CD4-positive, alpha-beta memory T cell (primary cell): Measurements from ENCODE around the gene NLGN2. TPM values are rescaled to one million over a fixed set of nuclear protein-coding genes. Genes with fewer than 3 reads are reported as not detected.
A peak's percentile ranks its signal among the peaks of the same experiment; 100 is the strongest.

Experiments
- CTCF ChIA-PET: fragments of 350-600 bp; sonication (Branson Sonifier 250); formaldehyde crosslinking; loops from one replicate; lab custom pipeline; 2021; ENCODE audit warnings: inconsistent platforms; ENCODE audit not compliant: partially characterized antibody; lab: Charles Lee
- POLR2A ChIA-PET: fragments of 350-600 bp; sonication (Branson Sonifier 250); formaldehyde crosslinking; loops from one replicate; lab custom pipeline; 2021; ENCODE audit not compliant: partially characterized antibody; lab: Charles Lee
- DNase-seq, 5 donors: peaks; one replicate each; pipeline versions ENCODE4 v3.0.0 to v3.0.0-alpha.2; 2020 to 2022; ENCODE audit warnings: mixed read lengths in 1 of 5
- H3K27ac ChIP-seq: one replicate; pipeline ENCODE4 v1.7.0; 2013; ENCODE audit warnings: low read depth, low read length
- H3K27me3 ChIP-seq: 2 replicates; pipeline ENCODE4 v1.7.0; 2013; ENCODE audit warnings: mild to moderate bottlenecking, low read length, moderate library complexity; ENCODE audit not compliant: insufficient read depth
- H3K36me3 ChIP-seq: 2 replicates; pipeline ENCODE4 v1.7.0; 2013; ENCODE audit warnings: mild to moderate bottlenecking, low read length, moderate library complexity; ENCODE audit not compliant: insufficient read depth
- H3K4me1 ChIP-seq: 2 replicates; pipeline ENCODE4 v1.7.0; 2013; ENCODE audit warnings: mild to moderate bottlenecking, low read length, moderate library complexity; ENCODE audit not compliant: insufficient read depth
- H3K4me3 ChIP-seq, 2 donors: one replicate each; pipeline ENCODE4 v1.7.0; 2013; ENCODE audit warnings: low read length in 2 of 2, mild to moderate bottlenecking in 1 of 2
- H3K9me3 ChIP-seq, 2 donors: one replicate each; pipeline ENCODE4 v1.7.0; 2013; ENCODE audit warnings: low read length in 2 of 2, control low read depth in 1 of 2; ENCODE audit not compliant: control insufficient read depth in 1 of 2
- H3K27ac Mint-ChIP-seq, 7 donors: one replicate each; pipeline ENCODE4 v1.8.0; 2020 to 2021; ENCODE audit warnings: mixed read lengths in 7 of 7, mild to moderate bottlenecking in 6 of 7, inconsistent platforms in 3 of 7, moderate library complexity in 3 of 7
- H3K27me3 Mint-ChIP-seq, 2 donors: one replicate each; pipeline ENCODE4 v1.8.0; 2020 to 2021; ENCODE audit warnings: mixed read lengths in 2 of 2
- H3K36me3 Mint-ChIP-seq, 2 donors: one replicate each; pipeline ENCODE4 v1.8.0; 2020 to 2021; ENCODE audit warnings: mixed read lengths in 2 of 2, inconsistent platforms in 1 of 2, mild to moderate bottlenecking in 1 of 2
- H3K4me1 Mint-ChIP-seq, 4 donors: one replicate each; pipeline ENCODE4 v1.8.0; 2020 to 2021; ENCODE audit warnings: mixed read lengths in 4 of 4, mild to moderate bottlenecking in 1 of 4
- H3K4me3 Mint-ChIP-seq, 8 donors: one replicate each; pipeline ENCODE4 v1.8.0; 2020 to 2021; ENCODE audit warnings: mixed read lengths in 8 of 8, mild to moderate bottlenecking in 7 of 8, moderate library complexity in 6 of 8, inconsistent platforms in 3 of 8
- H3K9me3 Mint-ChIP-seq, 8 donors: one replicate each; pipeline ENCODE4 v1.8.0; 2020 to 2021; ENCODE audit warnings: mixed read lengths in 8 of 8, mild to moderate bottlenecking in 5 of 8, inconsistent platforms in 3 of 8, moderate library complexity in 1 of 8
- intact Hi-C: fragments of 100-400 bp; cut with micrococcal nuclease; formaldehyde crosslinking; loops from one replicate; pipeline ENCODE4 v1.15.1; 2023
- polyA plus RNA-seq, 2 donors: library from polyadenylated mRNA; unstranded; fragments of 300-500 nt; fragmentation: Illumina TruSeq; gene quantifications; one replicate each; pipeline ENCODE4 v1.2.3, GENCODE V29; 2021
- total RNA-seq, 2 experiments: library from RNA; stranded (reverse); gene quantifications; one replicate each; pipeline ENCODE4 v1.2.3, GENCODE V29; 2021

NLGN2 gene
- total and polyA plus RNA-seq, 4 experiments from 2014 or later = 0.08 to 9.8 (median 8.8) TPM; not detected in 1

DNA sequence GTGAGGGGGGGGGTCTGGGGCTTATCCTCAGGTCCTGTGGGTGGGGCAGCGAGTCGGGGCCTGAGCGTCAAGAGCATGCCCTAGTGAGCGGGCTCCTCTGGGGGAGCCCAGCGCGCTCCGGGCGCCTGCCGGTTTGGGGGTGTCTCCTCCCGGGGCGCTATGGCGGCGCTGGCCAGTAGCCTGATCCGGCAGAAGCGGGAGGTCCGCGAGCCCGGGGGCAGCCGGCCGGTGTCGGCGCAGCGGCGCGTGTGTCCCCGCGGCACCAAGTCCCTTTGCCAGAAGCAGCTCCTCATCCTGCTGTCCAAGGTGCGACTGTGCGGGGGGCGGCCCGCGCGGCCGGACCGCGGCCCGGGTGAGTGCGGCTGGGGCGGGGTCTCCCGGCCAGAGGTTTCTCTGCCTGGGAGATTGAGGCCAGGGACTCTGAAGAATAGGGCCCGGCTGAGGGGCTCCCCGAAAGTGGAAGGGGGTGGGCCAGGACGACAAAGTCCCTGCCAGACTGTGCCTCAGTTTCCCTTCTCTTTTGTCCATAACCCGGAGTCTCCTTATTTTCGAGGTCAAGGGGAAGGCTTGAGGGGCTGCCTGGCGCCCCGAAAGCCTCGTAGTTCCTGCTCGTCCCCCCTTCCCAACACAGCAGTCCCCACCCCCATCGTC lies 31.9 kb downstream of the NLGN2 start, which contains the start of gene FGF11:
Gene FGF11 (plus strand): TSS at position 51 of the 651 bp plus-strand sequence. CDS start 109 bp downstream, at position 160.
- H3K9me3 Mint-ChIP-seq = no peaks in the 10 kb centered on the region
- peak within 1 kb of the TSS in 6 of 7 donors; percentile 36 to 98 (median 69) for H3K27ac Mint-ChIP-seq
- H3K4me3 Mint-ChIP-seq = peak within 1 kb of the TSS; percentile 57 to 91 (median 74)
- H3K27ac ChIP-seq = no peak within 1 kb of the TSS
- peaks cover 27 to 39% of the 10 kb centered on the region in 2 donors for H3K27me3 Mint-ChIP-seq
- ChIA-PET POLR2A (interaction anchor here (0.8 to 9.3 kb wide), 7 partner anchors 16 to 150 kb away, joined by 3 to 176 read pairs (median 4); partner anchors contain the start of genes ACAP1, MPDU1, POLR2A and SLC35G6), CTCF (interaction anchor here (0.7 to 5.4 kb wide), 4 partner anchors 14 to 121 kb away, joined by 3 to 88 read pairs (median 8); partner anchors contain the start of genes KCTD11 and TMEM95)
- peak in 1 of 5 donors; percentile 33 for DNase-seq
- peaks cover 47% of the 10 kb centered on the region for H3K4me1 ChIP-seq
- peaks cover 35% of the 10 kb centered on the region for H3K27me3 ChIP-seq
- peak within 1 kb of the TSS in 1 of 2 donors; percentile 41 for H3K4me3 ChIP-seq
- H3K36me3 ChIP-seq = no peaks in the 10 kb centered on the region
- H3K9me3 ChIP-seq = no peaks in the 10 kb centered on the region
- intact Hi-C loops = no loop called here
- H3K36me3 Mint-ChIP-seq = peaks cover 5 to 9% of the 10 kb centered on the region in 2 donors
- peaks cover 25 to 56% (median 38%) of the 10 kb centered on the region in 4 donors for H3K4me1 Mint-ChIP-seq

DNA sequence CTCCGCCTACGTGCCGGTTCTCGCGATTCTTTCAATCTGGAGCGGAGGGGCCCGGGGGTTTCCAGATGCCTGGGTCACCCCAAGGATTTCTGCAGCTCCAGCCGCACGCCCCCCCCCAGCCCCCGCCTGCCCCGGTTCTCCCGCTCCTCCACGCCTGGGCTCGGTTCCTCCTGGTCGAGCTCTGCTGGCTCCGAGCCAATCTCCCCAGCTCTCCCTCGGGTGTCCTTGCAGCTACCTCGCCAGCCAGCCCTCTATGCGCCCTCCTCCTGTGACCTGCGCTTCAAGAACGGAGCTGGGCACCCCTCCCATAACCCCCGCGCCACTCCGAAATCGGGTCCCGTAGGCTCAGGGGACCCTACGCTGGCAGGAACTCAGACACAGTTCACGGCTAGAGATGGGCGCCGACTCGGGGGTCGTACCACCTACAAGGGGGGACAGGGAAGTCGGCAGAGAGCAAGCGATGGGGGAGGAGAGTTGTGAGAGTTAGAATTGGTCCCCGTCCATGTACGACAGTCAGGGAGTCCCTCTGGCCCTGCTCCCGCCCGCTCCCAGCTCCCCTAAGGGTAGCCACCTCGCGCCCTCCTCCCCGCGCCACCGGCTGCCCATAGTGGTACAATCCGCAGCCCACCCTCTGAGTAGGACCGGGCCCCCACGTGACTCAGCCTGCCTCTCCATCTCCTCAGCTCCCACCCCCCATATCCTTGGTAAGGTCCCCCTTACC lies 32.6 kb downstream of the NLGN2 start:
- peak overlapping the region in 4 of 7 donors; percentile 13 to 81 (median 58) for H3K27ac Mint-ChIP-seq
- no peaks in the 10 kb centered on the region for H3K9me3 ChIP-seq
- H3K27ac ChIP-seq = no peak overlapping the region
- POLR2A ChIA-PET = interaction anchor here (0.8 to 9.3 kb wide), 8 partner anchors 16 to 149 kb away, joined by 3 to 176 read pairs (median 6); partner anchors contain the start of genes ACAP1, MPDU1, POLR2A and SENP3
- H3K27me3 ChIP-seq = peaks cover 38% of the 10 kb centered on the region
- H3K36me3 Mint-ChIP-seq = peaks cover 5 to 7% of the 10 kb centered on the region in 2 donors
- H3K27me3 Mint-ChIP-seq = peaks cover 27 to 43% of the 10 kb centered on the region in 2 donors
- H3K4me3 ChIP-seq = peak overlapping the region in 1 of 2 donors; percentile 41
- H3K36me3 ChIP-seq = no peaks in the 10 kb centered on the region
- peak in 4 of 5 donors; percentile 19 to 54 (median 24) for DNase-seq
- H3K4me1 ChIP-seq = peaks cover 51% of the 10 kb centered on the region
- H3K4me1 Mint-ChIP-seq = peaks cover 23 to 56% (median 36%) of the 10 kb centered on the region in 4 donors
- CTCF ChIA-PET = interaction anchor here (0.7 to 5.4 kb wide), 6 partner anchors 14 to 121 kb away, joined by 3 to 88 read pairs (median 6); partner anchors contain the start of genes KCTD11, SENP3 and TMEM95
- intact Hi-C loops = no loop called here
- H3K4me3 Mint-ChIP-seq = peak overlapping the region; percentile 48 to 91 (median 72)
- no peaks in the 10 kb centered on the region for H3K9me3 Mint-ChIP-seq

DNA sequence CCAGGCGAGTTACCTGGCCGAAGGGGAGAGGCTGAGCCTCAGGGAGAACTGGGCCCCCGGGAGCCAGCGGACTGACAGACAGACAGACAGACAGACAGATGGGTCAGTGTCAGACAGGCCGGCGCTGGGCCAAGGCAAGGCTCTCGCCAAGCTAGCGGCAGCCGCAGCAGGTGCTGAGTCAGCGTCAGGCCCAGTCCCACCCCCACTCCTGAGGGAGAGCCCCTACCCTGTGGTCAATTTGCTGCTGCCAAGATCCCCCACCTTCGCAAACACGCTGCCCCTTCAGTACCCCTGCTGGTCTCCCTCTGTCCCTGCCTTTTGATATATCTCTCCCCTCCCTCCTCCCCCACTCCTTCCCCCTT lies 33.2 kb downstream of the NLGN2 start:
- H3K4me3 Mint-ChIP-seq = peak overlapping the region in 1 of 8 donors; percentile 75

DNA sequence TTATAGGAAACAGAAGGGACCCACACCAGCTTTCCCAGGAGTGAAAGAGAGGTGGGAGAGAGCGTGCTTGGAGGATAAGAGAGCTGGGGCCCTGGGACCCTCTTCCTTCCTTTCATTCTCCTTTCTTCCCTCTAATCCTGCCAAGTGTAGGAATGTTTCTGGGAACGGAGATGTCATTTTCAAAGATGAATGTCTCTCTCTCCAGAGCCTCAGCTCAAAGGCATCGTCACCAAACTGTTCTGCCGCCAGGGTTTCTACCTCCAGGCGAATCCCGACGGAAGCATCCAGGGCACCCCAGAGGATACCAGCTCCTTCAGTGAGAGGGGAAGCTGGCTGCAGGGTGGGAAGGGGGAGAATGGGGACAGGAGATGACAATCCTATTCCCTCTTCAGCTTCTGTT lies 33.6 kb downstream of the NLGN2 start:
- H3K4me1 Mint-ChIP-seq = peaks cover 26 to 56% (median 40%) of the 10 kb centered on the region in 4 donors
- H3K9me3 Mint-ChIP-seq = no peaks in the 10 kb centered on the region
- Histone ChIP-seq H3K27me3 (peaks cover 48% of the 10 kb centered on the region), H3K36me3 (no peaks in the 10 kb centered on the region), H3K9me3 (no peaks in the 10 kb centered on the region), H3K4me3 (no peak overlapping the region), H3K4me1 (peaks cover 55% of the 10 kb centered on the region), H3K27ac (no peak overlapping the region)
- H3K27ac Mint-ChIP-seq = peak overlapping the region in 1 of 7 donors; percentile 30
- H3K4me3 Mint-ChIP-seq = peak overlapping the region in 1 of 8 donors; percentile 52
- peak in 1 of 5 donors; percentile 7 for DNase-seq
- peaks cover 2 to 5% of the 10 kb centered on the region in 2 donors for H3K36me3 Mint-ChIP-seq
- ChIA-PET CTCF (interaction anchor here (0.8 to 2.9 kb wide), 6 partner anchors 13 to 120 kb away, joined by 3 to 11 read pairs (median 4); partner anchors contain the start of genes NEURL4 and SENP3), POLR2A (interaction anchor here (0.7 to 9.3 kb wide), 6 partner anchors 15 to 120 kb away, joined by 3 to 176 read pairs (median 48); partner anchors contain the start of genes ACAP1, POLR2A, SENP3 and SLC35G6)
- intact Hi-C loops = no loop called here
- H3K27me3 Mint-ChIP-seq = peaks cover 35 to 51% of the 10 kb centered on the region in 2 donors

More for the DNA sequence above, 33.2 kb downstream of the NLGN2 start:
- Mint-ChIP-seq H3K9me3 (no peaks in the 10 kb centered on the region), H3K36me3 (peaks cover 4 to 5% of the 10 kb centered on the region in 2 donors), H3K4me1 (peaks cover 25 to 56% (median 40%) of the 10 kb centered on the region in 4 donors), H3K27me3 (peaks cover 33 to 49% of the 10 kb centered on the region in 2 donors), H3K27ac (no peak overlapping the region)
- peak in 1 of 5 donors; percentile 43 for DNase-seq
- Histone ChIP-seq H3K36me3 (no peaks in the 10 kb centered on the region), H3K4me1 (peaks cover 55% of the 10 kb centered on the region), H3K4me3 (no peak overlapping the region), H3K27me3 (peaks cover 44% of the 10 kb centered on the region), H3K9me3 (no peaks in the 10 kb centered on the region), H3K27ac (no peak overlapping the region)
- ChIA-PET CTCF (interaction anchor here (0.8 to 2.9 kb wide), 6 partner anchors 13 to 120 kb away, joined by 3 to 11 read pairs (median 4); partner anchors contain the start of genes NEURL4 and SENP3), POLR2A (interaction anchor here (0.8 to 9.3 kb wide), 6 partner anchors 15 to 120 kb away, joined by 3 to 176 read pairs (median 48); partner anchors contain the start of genes ACAP1, POLR2A, SENP3 and SLC35G6)
- intact Hi-C loops = no loop called here

DNA sequence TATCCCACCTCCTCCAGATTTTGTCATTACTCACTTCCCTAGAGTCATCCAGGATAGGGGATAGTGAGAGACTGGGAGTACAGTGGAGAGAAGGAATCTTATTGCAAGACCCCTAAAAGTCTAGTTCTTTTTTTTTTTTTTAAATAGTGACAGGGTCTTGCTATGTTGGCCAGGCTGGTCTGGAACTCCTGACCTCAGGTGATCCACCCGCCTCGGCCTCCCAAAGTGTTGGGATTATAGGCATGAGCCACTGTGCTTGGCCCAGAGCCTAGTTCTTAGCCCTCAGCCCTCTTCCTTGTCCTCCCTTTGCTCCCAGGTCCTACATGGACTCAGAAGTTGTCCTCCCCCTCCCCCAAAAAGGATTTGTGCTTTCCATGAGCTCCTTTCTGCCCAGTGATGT lies 34.5 kb downstream of the NLGN2 start:
- peaks cover 55% of the 10 kb centered on the region for H3K4me1 ChIP-seq
- no peaks in the 10 kb centered on the region for H3K36me3 ChIP-seq
- DNase-seq = no peak
- H3K27ac ChIP-seq = no peak overlapping the region
- H3K9me3 Mint-ChIP-seq = no peaks in the 10 kb centered on the region
- H3K27me3 ChIP-seq = peaks cover 56% of the 10 kb centered on the region
- peaks cover 36 to 54% of the 10 kb centered on the region in 2 donors for H3K27me3 Mint-ChIP-seq
- H3K4me3 Mint-ChIP-seq = peak overlapping the region in 2 of 8 donors; percentile 17 to 30
- H3K9me3 ChIP-seq = no peaks in the 10 kb centered on the region
- H3K4me3 ChIP-seq = no peak overlapping the region
- intact Hi-C loops = no loop called here
- peak overlapping the region in 1 of 7 donors; percentile 30 for H3K27ac Mint-ChIP-seq
- H3K4me1 Mint-ChIP-seq = peaks cover 24 to 51% (median 40%) of the 10 kb centered on the region in 4 donors
- CTCF ChIA-PET = interaction anchor here (1.4 to 2.9 kb wide), 3 partner anchors 12 to 119 kb away, joined by 4 to 11 read pairs (median 8); partner anchors contain the start of genes NEURL4 and SENP3
- H3K36me3 Mint-ChIP-seq = peaks cover 0 to 7% of the 10 kb centered on the region in 2 donors
- POLR2A ChIA-PET = interaction anchor here (0.7 to 9.3 kb wide), 5 partner anchors 14 to 106 kb away, joined by 3 to 138 read pairs (median 6); partner anchors contain the start of genes ACAP1, SLC35G6 and ZBTB4
